GM10266 (cell line): ENCODE results near the gene WFIKKN1.
"Not testable (repeated sequence)": the region's sequence is repeated elsewhere in the genome, so short reads cannot be mapped to it uniquely, and the experiment has no call there.

Source experiments
- DNase-seq: peaks from one replicate; pipeline ENCODE4 v3.0.0; 2012; ENCODE audit errors: extremely low spot score
- TF ChIP-seq, protein P1 (sequence below): IDR thresholded peaks from 2 replicates; pipeline ENCODE4 v1.5.1; 2012; ENCODE audit warnings: mild to moderate bottlenecking, low read depth; ENCODE audit not compliant: control insufficient read depth, insufficient read depth; ENCODE audit errors: missing control alignments

Gene WFIKKN1

DNA sequence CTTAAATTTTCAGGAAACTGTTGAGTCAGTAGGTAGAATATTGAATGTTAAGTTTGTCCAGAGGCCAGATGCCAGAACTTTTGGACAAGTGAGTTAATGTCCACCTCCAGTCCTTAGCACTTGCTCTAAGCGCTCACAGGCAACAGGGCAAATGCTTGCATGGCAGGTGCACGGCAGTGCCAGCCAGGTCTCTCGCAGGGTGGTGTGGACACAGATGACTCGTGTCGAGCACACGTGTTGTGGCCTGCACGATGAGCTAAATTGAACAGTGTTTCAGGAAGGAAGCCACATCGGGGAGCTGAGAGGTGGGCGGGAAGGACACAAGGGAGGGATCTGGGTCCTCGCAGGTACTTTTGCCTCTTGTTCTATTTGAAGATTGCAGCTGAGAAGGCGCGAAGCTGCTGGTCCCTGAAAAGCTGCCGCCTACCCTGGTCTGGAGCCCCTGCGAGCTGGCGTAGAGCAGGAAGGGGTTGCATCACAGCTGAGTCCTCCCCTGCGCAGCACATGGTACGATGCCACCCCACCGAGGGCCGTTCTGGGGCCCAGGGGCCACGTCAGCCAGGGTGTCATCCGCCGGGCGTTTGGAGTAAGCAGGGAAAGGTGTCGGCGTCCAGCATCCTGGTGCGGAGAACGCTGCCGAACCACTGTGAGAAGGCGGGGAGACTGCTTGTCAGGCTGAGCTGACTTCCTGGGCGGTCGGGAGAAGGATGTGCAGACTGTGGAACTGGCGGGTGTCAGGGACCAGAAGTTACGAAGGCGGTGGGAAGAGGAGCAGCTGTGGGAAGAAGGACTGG is 34.6 kb upstream of the WFIKKN1 start:
- DNase-seq = no peak
- TF ChIP-seq, protein P1, sequence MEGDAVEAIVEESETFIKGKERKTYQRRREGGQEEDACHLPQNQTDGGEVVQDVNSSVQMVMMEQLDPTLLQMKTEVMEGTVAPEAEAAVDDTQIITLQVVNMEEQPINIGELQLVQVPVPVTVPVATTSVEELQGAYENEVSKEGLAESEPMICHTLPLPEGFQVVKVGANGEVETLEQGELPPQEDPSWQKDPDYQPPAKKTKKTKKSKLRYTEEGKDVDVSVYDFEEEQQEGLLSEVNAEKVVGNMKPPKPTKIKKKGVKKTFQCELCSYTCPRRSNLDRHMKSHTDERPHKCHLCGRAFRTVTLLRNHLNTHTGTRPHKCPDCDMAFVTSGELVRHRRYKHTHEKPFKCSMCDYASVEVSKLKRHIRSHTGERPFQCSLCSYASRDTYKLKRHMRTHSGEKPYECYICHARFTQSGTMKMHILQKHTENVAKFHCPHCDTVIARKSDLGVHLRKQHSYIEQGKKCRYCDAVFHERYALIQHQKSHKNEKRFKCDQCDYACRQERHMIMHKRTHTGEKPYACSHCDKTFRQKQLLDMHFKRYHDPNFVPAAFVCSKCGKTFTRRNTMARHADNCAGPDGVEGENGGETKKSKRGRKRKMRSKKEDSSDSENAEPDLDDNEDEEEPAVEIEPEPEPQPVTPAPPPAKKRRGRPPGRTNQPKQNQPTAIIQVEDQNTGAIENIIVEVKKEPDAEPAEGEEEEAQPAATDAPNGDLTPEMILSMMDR = no peak

DNA sequence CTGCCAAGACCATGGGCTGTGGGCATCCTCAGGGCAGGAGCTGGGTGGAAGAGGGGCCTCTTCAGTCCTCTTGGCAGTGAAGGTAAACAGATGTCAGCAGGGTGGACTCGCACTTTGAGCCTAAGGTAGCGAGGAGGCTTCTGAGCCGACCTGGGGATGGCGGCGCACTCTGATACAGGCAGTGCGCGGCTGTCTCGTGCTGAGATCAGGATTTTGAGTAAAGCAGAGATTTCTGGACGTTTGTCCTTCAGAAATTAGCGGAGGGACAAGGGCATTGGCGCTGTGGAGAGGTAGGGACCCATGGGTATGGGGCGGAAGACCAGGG is 34.1 kb upstream of the WFIKKN1 start:
- TF ChIP-seq, protein P1 = no peak
- DNase-seq = no peak

DNA sequence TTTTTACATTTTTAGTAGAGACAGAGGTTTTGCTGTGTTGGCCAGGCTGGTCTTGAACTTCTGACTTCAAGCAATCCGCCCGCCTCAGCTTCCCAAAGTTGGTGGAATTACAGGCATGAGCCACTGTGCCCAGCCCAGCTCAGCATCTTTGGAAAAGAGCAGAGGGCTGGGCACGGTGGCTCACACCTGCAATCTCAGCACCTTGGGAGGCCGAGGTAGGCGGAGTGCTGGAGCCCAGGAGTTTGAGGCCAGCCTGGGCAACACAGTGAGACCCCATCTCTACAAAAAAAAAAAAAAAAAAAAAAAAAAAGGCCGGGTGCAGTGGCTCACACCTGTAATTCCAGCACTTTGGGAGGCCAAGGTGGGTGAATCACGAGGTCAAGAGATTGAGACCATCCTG is 33.1 kb upstream of the WFIKKN1 start:
- not testable (repeated sequence) for DNase-seq

DNA sequence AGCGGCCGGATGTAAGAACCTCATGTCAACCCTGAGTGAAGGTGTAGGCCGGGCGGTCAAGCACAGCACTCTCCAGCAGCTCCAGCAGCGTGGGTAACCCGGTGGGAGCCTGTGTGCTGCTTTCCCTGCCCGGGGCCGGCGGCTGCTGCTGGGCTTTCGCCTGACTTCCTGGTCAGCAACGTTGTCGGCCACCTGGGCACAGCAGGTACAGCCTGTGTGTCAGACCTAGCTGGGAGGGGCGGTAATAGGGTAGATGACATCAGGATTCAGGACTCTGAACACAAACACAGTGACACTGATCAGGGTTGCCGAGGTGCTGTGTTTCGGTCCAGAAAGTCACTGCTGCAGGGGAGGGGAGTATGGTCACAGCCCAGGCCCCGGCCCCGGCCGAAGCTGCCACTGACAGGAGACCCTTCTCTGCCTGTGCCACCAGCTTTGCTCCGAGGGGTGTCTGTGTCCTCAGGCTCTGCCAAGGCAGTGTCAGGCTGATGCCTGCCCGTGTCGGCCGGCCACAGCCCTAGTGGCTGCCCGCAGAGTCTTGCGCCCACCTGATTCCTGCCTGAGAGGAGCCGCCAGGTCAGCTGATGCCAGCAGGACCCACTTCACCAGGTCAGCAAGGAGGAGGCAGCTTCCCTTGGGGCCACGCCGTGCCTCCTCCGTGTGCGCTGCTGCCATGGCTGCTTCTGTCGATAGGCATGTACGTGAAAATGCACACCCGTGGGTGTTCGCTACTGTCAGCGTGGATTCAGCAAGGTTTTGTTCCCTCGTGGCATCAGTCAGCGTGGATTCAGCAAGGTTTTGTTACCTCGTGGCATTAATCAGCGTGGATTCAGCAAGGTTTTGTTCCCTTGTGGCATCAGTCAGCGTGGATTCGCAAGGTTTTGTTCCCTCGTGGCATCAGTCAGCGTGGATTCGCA is 31.7 kb upstream of the WFIKKN1 start:
- TF ChIP-seq, protein P1 = no peak
- no peak for DNase-seq

DNA sequence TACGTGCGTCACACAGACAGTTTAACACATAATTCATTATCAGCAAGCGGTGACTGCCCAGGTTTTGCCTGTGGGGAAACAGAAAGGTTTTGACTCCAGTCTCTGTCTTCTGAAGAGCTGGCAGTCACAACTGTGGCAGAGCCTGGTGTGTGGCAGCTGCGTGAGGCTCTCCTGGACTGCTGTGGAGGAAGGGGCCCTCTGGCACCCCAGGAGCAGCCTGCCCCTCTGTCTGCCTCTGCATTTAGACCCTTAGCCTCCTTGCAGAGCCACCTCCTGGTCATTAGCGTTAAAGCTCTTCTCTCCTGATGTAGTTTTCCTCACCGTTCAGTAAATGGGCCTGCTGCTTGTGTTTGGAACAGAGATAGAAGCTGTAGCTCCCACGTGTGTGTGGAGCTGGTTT is 30.0 kb upstream of the WFIKKN1 start:
- DNase-seq = no peak
- TF ChIP-seq, protein P1 = peak; percentile 27

GRCh38 chr16:603933-604332 is 26.9 kb upstream of the WFIKKN1 start:
- TF ChIP-seq, protein P1 = no peak
- DNase-seq = no peak

DNA sequence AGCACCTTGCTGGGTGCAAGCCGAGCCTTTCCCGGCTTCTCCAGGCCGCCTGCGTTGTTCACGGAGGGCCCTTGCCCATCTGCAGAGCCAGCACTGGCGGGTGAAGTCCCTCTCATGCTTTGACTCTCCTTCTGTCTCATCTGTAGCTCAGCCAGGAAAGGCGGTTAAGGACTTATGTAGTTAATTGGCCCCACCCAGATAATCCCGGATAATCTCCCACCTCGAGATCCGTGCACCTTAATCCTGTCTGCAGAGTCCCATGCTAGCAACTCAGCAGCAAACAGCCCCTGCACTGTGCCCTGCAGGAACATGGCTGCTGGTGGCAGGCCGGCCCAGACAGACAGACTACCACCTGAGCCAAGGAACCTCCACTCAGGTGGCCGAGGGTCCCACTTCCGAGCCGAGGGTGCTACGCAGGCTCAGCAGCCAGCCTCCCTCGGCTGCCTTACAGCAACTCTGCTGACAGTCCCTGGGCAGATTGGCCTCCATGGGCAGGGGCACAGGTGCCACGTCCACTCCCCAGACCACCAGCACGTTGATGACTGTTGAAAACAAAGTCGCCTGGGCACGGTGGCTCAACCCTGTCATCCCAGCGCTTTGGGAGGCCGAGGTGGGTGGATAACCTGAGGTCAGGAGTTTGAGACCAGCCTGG is 24.0 kb upstream of the WFIKKN1 start:
- TF ChIP-seq, protein P1 = no peak
- DNase-seq = no peak
